Measurements from ENCODE around the gene CACNA2D4.

GRCh38 chr12:1848146-1848545, 70.3 kb downstream of the CACNA2D4 start:
- TF ChIP-seq, protein P1, sequence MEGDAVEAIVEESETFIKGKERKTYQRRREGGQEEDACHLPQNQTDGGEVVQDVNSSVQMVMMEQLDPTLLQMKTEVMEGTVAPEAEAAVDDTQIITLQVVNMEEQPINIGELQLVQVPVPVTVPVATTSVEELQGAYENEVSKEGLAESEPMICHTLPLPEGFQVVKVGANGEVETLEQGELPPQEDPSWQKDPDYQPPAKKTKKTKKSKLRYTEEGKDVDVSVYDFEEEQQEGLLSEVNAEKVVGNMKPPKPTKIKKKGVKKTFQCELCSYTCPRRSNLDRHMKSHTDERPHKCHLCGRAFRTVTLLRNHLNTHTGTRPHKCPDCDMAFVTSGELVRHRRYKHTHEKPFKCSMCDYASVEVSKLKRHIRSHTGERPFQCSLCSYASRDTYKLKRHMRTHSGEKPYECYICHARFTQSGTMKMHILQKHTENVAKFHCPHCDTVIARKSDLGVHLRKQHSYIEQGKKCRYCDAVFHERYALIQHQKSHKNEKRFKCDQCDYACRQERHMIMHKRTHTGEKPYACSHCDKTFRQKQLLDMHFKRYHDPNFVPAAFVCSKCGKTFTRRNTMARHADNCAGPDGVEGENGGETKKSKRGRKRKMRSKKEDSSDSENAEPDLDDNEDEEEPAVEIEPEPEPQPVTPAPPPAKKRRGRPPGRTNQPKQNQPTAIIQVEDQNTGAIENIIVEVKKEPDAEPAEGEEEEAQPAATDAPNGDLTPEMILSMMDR (IDR thresholded peaks at IDR 0.05) = no peak
- TF ChIP-seq POLR2A (IDR thresholded peaks at IDR 0.05) = no peak

Measured in thyroid gland (tissue), 4 donors.